ENCODE data around the gene TTLL11. TPM values are rescaled to one million over a fixed set of nuclear protein-coding genes. Genes with fewer than 3 reads are reported as not detected.

Gene TTLL11
- total RNA-seq, 2 donors from 2014 or later, result 11.7 to 11.9 TPM

- H3K27ac ChIP-seq, result no peak overlapping the region
- intact Hi-C loops (cut with DNase I), result no loop called here
- no peak for DNase-seq (ENCODE audit: low spot score)
- 92% methylated on average over 3 of the region's 3 CpGs for WGBS
- H3K4me3 ChIP-seq, result no peak overlapping the region
- no peaks in the 10 kb centered on the region for H3K27me3 ChIP-seq (replicated peaks; ENCODE audit: insufficient read depth)
- TF ChIP-seq POLR2A (IDR thresholded peaks at IDR 0.05), result no peak
- TF ChIP-seq CTCF (IDR thresholded peaks at IDR 0.05), result no peak
- no peak for TF ChIP-seq POLR2AphosphoS5 (IDR thresholded peaks at IDR 0.05)
- no peaks in the 10 kb centered on the region for H3K36me3 ChIP-seq
- no peaks in the 10 kb centered on the region for H3K9me3 ChIP-seq
- no peaks in the 10 kb centered on the region for H3K4me1 ChIP-seq (replicated peaks)
Observed at GRCh38 chr9:122076773-122077172, 16.3 kb downstream of the TTLL11 start.

GRCh38 chr9:122076117-122076516, 17.0 kb downstream of the TTLL11 start:
- intact Hi-C loops (cut with DNase I), result no loop called here
- TF ChIP-seq CTCF (IDR thresholded peaks at IDR 0.05) (no peak), POLR2AphosphoS5 (IDR thresholded peaks at IDR 0.05) (no peak), POLR2A (IDR thresholded peaks at IDR 0.05) (no peak)
- Histone ChIP-seq H3K4me1 (replicated peaks) (no peaks in the 10 kb centered on the region), H3K9me3 (no peaks in the 10 kb centered on the region), H3K36me3 (no peaks in the 10 kb centered on the region), H3K27me3 (replicated peaks; ENCODE audit: insufficient read depth) (no peaks in the 10 kb centered on the region), H3K27ac (no peak overlapping the region), H3K4me3 (no peak overlapping the region)
- WGBS, result 58% methylated on average over 4 of the region's 4 CpGs
- no peak for DNase-seq (ENCODE audit: low spot score)

GRCh38 chr9:122075135-122076030, 17.7 kb downstream of the TTLL11 start:
- intact Hi-C loops (cut with DNase I), result no loop called here
- TF ChIP-seq POLR2AphosphoS5 (IDR thresholded peaks at IDR 0.05) (no peak), POLR2A (IDR thresholded peaks at IDR 0.05) (no peak), CTCF (IDR thresholded peaks at IDR 0.05) (no peak)
- WGBS, result 65% methylated on average over 5 of the region's 5 CpGs
- Histone ChIP-seq H3K4me1 (replicated peaks) (no peaks in the 10 kb centered on the region), H3K4me3 (no peak overlapping the region), H3K27ac (no peak overlapping the region), H3K36me3 (no peaks in the 10 kb centered on the region), H3K9me3 (no peaks in the 10 kb centered on the region), H3K27me3 (replicated peaks; ENCODE audit: insufficient read depth) (no peaks in the 10 kb centered on the region)
- DNase-seq (ENCODE audit: low spot score), result no peak

- H3K27ac ChIP-seq, result no peak overlapping the region
- intact Hi-C loops (cut with DNase I), result no loop called here
- no peak overlapping the region for H3K4me3 ChIP-seq
- no peak for TF ChIP-seq POLR2A (IDR thresholded peaks at IDR 0.05)
- no peak for TF ChIP-seq POLR2AphosphoS5 (IDR thresholded peaks at IDR 0.05)
- TF ChIP-seq CTCF (IDR thresholded peaks at IDR 0.05), result no peak
- no peak for DNase-seq (ENCODE audit: low spot score)
- no peaks in the 10 kb centered on the region for H3K9me3 ChIP-seq
- H3K36me3 ChIP-seq, result no peaks in the 10 kb centered on the region
- H3K4me1 ChIP-seq (replicated peaks), result no peaks in the 10 kb centered on the region
- no peaks in the 10 kb centered on the region for H3K27me3 ChIP-seq (replicated peaks; ENCODE audit: insufficient read depth)
- 97% methylated on average over 3 of the region's 3 CpGs for WGBS
Observed at GRCh38 chr9:122071715-122072114, 21.4 kb downstream of the TTLL11 start.

Measured in prostate gland (tissue), 2 donors.